ENCODE data around the gene CHAD.

DNA sequence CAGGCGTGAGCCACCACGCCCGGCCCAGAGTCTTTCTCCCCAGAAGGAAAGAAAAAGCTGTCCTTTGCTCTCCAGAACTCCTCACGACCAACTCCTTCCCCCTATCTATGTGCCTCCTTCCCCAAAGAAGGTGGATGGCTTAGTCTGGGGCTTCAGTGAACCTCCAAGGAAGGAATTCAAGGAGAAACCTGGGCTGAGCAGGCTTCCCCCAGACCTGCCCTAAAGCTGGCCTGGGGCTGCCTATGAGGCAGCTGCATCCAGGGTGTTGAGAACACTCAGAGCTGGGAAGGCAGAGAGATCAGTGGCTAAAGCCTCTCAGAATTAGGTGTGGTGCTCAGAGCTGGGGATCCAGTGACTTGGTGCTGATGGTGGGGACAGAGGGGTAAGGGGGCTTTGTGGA lies 38.9 kb downstream of the CHAD start:
- TF ChIP-seq CTCF (IDR thresholded peaks at IDR 0.05) (no peak), FOXJ3 (CRISPR knock-in tag; IDR thresholded peaks at IDR 0.05; ENCODE audit: borderline replicate concordance) (no peak)
